Measurements from ENCODE around the gene USH1C. TPM values are rescaled to one million over a fixed set of nuclear protein-coding genes. Genes with fewer than 3 reads are reported as not detected.

USH1C gene
- total and polyA plus RNA-seq, 2 of the 4 experiments (the other 2 are of a cell fraction): not detected

DNA sequence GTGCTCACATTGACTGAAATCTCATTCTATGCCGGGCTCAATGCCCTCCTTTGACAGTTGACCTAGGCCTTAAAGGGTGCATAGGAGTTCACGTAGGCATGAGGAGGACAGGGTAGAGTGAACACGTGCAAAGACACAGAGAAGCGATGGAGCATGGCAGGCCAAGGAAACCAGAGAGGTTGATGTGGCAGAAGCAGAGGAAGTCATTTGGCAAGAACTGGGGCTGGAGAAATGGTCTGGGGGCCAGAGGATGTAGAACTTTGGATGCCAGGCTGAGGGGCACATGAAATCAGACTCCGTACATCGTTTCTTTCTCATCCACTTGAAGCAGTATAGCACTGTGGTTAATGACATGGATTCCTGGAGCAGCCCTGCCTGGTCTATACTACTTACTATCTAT lies 54.0 kb downstream of the USH1C start:
- H3K9me3 ChIP-seq (ENCODE audit: control insufficient read depth, insufficient read depth, low read length): no peaks in the 10 kb centered on the region
- H3K79me1 ChIP-seq (ENCODE audit: low read depth in 1 of 2, low read length in 2 of 2): no peaks in the 10 kb centered on the region
- WGBS, 2 experiments (ENCODE audit: extremely low coverage in 2 of 2, insufficient read length in 1 of 2): 83% methylated on average over 2 of the region's 6 CpGs; no CpG with 5 or more reads in 1 of the 2 experiments
- no peak overlapping the region for H4K8ac ChIP-seq (ENCODE audit: low read depth in 2 of 2, low read length in 2 of 2)
- in situ Hi-C loops (cut with MboI; ENCODE audit: low sequenced_read_pairs) (no loop called here), intact Hi-C loops (cut with micrococcal nuclease) (no loop called here), dilution Hi-C loops (cut with HindIII; ENCODE audit: low sequenced_read_pairs, unreplicated experiment) (no loop called here)
- H2BK20ac ChIP-seq (ENCODE audit: low read depth, low read length): no peak overlapping the region
- ChIA-PET POLR2A (ENCODE audit: unreplicated experiment) (no interaction called here), CTCF (no interaction called here)
- no TSS peak for BruUV-seq (replicated peaks)
- no peak overlapping the region for H2AK9ac ChIP-seq (replicated peaks; ENCODE audit: low read depth, low read length, poor library complexity)
- H4K91ac ChIP-seq (ENCODE audit: insufficient read depth, low read depth, low read length): no peak overlapping the region
- no peak overlapping the region for H3K4ac ChIP-seq (ENCODE audit: low read depth, low read length)
- no peak overlapping the region for H3K4me2 ChIP-seq (ENCODE audit: low read depth, low read length)
- H3K23ac ChIP-seq (ENCODE audit: low read depth, low read length): no peak overlapping the region
- H2BK5ac ChIP-seq (ENCODE audit: low read depth, low read length, poor library complexity, severe bottlenecking): no peak overlapping the region
- no peak overlapping the region for H3K18ac ChIP-seq (ENCODE audit: low read depth, low read length)
- no peaks in the 10 kb centered on the region for H4K20me1 ChIP-seq (ENCODE audit: insufficient read depth, low read length)
- H2AFZ ChIP-seq (replicated peaks; ENCODE audit: low read length, poor library complexity): no peak overlapping the region
- DNase-seq: no peak
- TF ChIP-seq, protein P1, sequence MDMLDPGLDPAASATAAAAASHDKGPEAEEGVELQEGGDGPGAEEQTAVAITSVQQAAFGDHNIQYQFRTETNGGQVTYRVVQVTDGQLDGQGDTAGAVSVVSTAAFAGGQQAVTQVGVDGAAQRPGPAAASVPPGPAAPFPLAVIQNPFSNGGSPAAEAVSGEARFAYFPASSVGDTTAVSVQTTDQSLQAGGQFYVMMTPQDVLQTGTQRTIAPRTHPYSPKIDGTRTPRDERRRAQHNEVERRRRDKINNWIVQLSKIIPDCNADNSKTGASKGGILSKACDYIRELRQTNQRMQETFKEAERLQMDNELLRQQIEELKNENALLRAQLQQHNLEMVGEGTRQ (IDR thresholded peaks at IDR 0.05; ENCODE audit: low read depth, low read length): no peak
- no peak for TF ChIP-seq BHLHE40 (IDR thresholded peaks at IDR 0.05; ENCODE audit: low read depth, low read length)
- TF ChIP-seq CEBPB (IDR thresholded peaks at IDR 0.05; ENCODE audit: low read depth, low read length): no peak
- TF ChIP-seq RCOR1 (IDR thresholded peaks at IDR 0.05; ENCODE audit: insufficient replicate concordance, low read length): no peak
- no peak for TF ChIP-seq RFX5 (IDR thresholded peaks at IDR 0.05; ENCODE audit: low read depth, low read length)
- TF ChIP-seq MXI1 (IDR thresholded peaks at IDR 0.05; ENCODE audit: borderline replicate concordance, low read depth, low read length): no peak
- TF ChIP-seq FOS (IDR thresholded peaks at IDR 0.05; ENCODE audit: low read depth, low read length): no peak
- TF ChIP-seq POLR2A (IDR thresholded peaks at IDR 0.05; ENCODE audit: low read depth, low read length): no peak
- TF ChIP-seq MAFK (IDR thresholded peaks at IDR 0.05; ENCODE audit: low read depth, low read length): no peak
- no peak for TF ChIP-seq CHD1 (IDR thresholded peaks at IDR 0.05; ENCODE audit: low read depth, low read length)
- no peak for TF ChIP-seq MAZ (IDR thresholded peaks at IDR 0.05; ENCODE audit: borderline replicate concordance, low read depth, low read length)
- H3K27ac ChIP-seq (ENCODE audit: insufficient read depth, low read length): no peak overlapping the region
- no peaks in the 10 kb centered on the region for H3K9me1 ChIP-seq (ENCODE audit: insufficient read depth, low read length)
- no peaks in the 10 kb centered on the region for H3K4me1 ChIP-seq (ENCODE audit: control insufficient read depth, insufficient read depth, low read length)
- H2AK5ac ChIP-seq (ENCODE audit: low read depth, low read length): no peak overlapping the region
- no peak for ATAC-seq (ENCODE audit: low read depth)
- peaks cover 10% of the 10 kb centered on the region for H3K27me3 ChIP-seq (ENCODE audit: control insufficient read depth, insufficient read depth, low read length)
- H3K36me3 ChIP-seq (ENCODE audit: control insufficient read depth, insufficient read depth, low read length): no peaks in the 10 kb centered on the region
- no peak overlapping the region for H3K56ac ChIP-seq (ENCODE audit: extremely low read depth, insufficient read depth, low read length)
- H4K5ac ChIP-seq (ENCODE audit: low read depth, low read length): no peak overlapping the region
- H3K4me3 ChIP-seq (ENCODE audit: insufficient read depth, low read depth, low read length): no peak overlapping the region
- H3K9ac ChIP-seq (ENCODE audit: low read depth, low read length): no peak overlapping the region
- no peak overlapping the region for H2BK120ac ChIP-seq (ENCODE audit: low read depth, low read length)
- H2BK15ac ChIP-seq (ENCODE audit: low read depth, low read length): no peak overlapping the region
- H3K14ac ChIP-seq (replicated peaks; ENCODE audit: low read depth, low read length): no peak overlapping the region

All from IMR-90 (cell line).